GM18861 (cell line): ENCODE data around the gene IGSF21.

Experiments
- ATAC-seq: cut with Tn5 transposase; IDR thresholded peaks from one replicate; pipeline ENCODE4 v1.9.1; 2021; ENCODE audit not compliant: unreplicated experiment

IGSF21 gene

DNA sequence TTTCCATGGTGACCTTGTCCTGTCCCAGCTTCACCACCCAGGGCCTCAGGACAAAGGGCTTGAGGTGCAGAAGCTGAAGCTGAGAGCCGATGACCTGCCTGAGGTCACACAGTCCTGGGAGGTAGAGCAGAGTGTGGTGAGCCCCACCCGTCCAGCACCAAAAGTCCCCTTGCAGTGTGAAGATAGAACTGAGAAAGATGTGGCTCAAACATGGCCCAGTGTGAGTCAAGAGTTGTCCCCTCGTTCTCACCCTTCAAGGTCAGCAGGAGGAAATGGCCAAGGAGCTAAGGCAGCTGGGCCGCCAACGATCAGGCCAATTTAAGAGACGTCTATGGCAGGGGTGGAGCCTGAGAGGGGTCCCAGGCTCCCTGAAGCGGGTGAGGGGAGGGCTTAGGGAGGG is 215.7 kb downstream of the IGSF21 start:
- ATAC-seq = no peak

DNA sequence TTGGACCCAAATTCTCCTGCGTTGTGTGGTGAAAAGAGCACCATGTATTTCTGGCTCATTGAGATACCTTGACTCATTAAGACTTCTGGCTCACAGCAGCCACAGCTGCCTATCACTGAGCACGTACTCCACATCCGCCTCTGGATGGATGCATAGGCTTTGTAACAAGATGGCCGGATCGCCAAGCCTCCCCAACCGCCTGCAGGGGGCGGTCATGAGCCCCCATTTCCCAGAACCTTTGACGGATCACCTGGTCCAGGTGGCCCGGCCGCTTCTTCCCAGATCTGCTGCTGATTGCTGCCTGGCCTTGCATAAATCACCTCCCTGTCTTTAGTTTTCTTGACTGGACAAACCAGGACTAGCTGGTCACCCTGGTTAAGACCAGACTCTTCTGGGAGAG is 216.6 kb downstream of the IGSF21 start:
- no peak for ATAC-seq

DNA sequence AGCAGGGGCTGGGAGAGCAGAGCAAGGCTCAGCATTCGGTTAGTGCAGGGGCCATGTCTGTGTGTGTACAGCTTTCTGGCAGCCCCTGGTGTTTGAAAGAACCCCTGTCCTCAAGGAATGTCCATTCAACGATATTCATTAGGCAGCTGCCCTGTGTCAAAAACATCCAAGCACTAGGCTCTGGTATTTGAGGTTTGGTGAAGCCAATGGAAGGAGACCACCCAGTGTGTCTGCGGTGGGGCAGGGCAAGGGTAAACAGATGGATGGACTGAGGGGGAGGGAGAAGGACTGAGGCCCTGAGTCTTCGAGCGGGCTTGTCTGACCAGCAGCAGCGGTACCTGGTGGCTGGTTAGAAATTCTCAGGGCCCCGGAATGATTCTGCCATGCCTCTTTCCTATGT is 217.5 kb downstream of the IGSF21 start:
- ATAC-seq = no peak

DNA sequence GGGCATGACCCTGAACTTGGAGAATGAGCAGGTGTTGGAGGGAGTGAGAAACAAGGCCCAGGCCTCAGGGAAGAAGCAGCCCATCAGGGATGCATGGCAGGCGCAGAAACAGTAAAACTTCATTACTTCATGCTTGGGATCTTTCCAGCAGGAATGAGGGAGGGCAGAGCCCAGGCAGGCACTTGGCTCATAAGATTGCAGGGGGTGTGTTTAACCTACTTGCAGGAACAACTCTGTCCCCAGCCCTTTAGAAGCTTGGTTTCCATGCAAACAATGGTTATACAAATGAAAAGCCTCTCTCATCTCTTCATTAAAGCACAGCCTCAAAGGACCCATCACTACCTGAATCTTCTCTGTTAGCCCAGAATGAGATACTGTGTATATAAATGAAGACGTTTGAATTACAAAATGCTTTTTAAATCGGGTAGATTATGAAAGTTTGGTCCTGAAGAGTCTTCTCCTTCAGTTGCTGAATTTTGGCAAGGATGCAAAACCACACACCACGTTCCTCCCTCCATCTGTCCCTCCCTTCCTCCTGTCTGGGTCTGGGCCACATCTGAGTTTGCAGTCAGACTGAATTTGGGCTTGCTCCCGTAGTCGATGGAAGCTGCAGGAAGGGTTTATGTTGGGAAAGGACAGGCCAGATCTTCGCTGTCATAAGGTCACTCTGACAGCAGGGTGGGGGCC is 218.8 kb downstream of the IGSF21 start:
- no peak for ATAC-seq

DNA sequence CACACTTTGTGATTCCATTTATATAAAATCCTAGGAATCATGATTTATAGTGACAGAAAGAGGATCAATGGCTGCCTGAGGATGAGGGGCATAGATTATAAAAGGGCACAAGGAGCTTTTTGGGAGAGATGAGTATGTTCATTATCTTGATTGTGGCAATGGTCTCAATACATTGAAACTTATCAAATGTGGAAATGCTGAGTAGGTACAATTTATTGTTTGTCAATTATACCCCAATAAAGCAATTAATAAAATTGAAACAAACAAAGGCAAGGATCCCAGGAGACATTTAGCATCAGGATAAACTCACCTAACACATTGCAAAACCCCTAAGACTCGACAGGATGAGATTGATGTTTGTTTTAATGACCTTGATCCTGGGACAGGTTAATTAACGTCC is 220.1 kb downstream of the IGSF21 start:
- ATAC-seq = no peak

DNA sequence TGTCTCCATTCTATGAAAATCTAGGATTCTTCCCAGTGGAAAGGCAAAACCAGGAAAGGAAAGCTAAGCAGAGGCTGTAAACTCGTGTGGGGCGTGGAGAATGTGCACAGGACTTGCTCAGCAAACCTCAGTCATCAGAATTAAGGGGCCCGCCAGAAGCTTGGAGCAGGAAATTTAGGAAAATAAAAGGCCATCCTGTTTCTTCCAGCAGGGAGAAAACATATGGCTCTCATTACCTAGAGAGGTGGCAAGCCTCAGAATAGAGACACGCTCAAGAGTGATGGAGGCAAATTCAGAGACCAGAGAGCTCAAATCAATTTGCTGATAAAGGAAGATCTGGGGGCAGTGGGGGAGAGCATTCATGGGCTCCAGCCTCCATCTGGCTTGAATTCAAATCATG is 221.2 kb downstream of the IGSF21 start:
- ATAC-seq = no peak

DNA sequence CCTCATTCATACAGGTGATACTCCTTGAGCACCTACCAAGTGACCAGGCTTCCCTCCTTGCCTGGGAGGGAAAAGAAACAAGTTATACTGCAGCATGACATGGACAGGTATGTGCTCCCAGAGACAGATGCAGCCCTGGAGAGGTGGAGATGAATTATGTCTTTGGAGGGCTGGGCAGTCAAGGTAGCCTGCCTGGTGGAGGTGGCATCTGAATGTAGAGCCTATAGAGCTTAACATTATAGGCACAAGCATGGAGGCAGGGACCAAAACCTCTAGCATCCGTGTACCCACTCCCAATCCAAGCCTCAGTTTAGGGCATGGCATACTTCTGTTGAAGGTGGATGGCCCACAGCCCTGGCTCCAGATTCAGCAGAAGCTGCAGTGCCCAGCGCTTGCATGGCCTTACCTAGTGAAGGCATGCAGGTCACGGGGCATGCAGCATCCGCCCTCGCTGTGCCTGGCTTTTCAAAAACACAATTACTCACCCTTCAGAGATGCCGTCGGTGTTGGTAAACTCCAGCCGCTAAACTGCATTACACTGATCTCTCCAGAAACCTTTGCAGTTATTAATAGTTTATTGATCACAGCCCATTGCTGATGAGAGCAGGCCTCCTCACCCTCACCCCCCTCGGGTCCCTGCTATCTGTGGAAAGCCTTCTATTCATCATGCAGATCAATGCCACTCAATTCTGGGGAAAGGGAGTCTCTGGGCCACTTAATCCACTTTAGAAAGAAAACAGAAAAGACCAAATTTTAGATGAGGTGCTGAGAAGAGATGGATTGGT is 222.1 kb downstream of the IGSF21 start:
- ATAC-seq = no peak

DNA sequence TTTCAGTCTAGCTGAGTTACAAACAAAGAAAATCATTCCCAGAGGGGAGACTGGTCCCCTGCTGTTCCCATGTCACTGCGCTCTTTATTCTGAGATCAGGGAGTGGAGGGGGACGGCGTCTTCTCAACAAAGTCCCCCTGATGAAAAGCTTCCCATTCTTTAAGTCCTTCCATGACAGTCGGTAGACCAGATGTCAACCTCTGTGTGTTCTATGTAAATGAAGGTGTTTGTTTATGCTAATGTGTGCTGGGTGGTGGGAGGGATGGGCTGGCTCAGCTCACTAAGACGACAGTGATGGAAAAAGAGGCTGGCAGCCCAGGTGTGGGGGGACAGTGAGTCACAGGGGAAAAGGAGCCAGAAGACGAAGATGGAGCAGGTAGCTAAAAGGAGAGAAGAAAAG is 225.0 kb downstream of the IGSF21 start:
- no peak for ATAC-seq

DNA sequence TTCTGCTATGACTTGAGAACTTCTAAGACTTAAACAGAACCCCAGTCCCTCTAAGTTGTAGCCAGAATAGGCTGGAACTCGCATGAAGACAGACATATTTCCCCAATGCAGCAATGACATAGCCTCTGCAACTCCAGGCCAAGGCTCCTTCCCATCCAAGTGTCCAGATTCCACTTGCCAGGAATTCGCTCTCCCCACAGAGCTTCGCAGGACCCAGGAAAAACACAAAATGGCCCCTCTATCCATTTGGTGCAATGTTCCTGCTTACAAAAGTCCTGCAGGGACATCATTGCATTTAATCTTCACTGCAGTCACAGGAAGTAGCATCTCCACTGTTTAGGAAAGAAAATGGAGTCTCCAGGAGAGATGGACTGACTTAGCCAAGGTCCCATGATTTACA is 225.6 kb downstream of the IGSF21 start:
- ATAC-seq = no peak

DNA sequence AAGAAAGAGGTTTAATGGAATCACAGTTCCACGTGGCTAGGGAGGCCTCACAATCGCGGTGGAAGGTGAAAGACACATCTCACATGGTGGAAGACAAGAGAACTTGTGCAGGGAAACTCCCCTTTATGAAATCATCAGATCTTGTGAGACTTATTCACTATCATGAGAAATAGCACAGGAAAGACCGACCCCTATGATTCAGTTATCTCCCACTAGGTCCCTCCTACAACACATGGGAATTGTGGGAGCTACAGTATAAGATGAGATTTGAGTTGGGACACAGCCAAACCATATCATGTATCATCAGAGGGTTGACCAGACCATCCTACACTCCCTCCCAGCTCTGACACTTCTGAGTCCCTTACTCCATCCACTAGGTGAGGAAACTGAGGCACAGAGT is 229.2 kb downstream of the IGSF21 start:
- no peak for ATAC-seq

DNA sequence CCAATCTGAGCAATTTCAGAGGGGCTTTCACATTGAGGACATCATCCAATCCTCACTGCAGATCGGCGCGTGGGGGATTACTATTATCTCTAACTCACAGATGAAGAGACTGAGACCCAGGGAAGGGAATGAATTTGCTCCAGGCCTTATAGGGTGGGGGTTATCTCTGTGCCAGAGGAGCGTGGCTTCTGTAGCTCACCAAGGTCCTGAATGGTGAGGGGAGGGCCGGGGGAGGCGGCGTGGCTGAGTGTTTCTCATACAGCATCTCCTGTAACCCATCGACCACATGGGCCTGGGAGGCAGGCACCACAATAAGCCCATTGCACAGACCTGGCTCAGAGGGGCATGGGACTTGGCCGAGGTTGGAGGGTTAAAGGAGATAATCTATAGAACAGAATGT is 230.2 kb downstream of the IGSF21 start:
- no peak for ATAC-seq

DNA sequence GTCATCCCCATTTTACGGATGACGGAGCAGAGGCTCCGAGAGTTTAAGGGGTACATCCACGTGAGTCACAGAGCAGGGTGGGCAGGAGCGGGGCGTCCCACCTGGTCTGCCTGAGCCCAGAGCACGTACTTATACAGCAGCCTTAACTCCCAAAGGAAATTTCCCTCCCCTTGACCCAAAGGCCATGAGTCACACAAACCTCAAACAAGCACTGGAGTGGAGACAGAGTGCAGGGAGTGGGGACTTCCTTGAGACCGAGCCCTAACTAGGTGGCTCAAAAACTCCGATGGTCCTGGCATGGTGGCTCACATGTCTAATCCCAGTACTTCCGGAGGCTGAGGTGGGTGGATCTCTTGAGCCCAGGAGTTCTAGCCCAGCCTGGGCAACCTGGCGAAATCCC is 231.6 kb downstream of the IGSF21 start:
- no peak for ATAC-seq

DNA sequence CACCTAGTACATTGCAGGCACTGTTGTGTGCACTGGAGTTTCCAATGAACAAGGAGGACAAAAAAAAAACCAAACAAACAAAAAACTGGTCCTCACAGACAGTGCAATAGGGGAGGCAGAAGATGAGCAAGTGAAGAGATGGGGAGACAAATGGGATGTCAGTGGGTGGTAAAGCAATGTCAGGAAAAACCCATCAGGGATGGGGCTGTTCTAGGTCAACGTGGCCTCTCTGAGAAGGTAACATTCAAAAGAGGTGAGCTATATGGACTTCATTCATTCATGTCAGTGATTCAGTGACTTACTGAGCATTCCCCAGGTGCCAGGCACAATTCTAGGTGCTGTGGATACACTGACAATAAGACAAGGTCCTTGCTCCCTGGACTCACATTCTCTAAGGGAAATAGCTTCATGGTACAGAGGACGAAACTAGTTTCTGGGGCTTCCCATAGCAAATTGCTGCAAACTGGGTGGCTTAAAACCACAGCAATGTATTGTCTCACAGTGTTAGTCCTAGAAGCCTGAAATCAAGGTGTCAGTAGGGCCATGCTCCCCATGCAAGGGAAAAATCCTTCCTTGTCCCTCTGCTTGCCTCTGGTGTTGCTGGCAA is 232.7 kb downstream of the IGSF21 start:
- ATAC-seq = no peak

DNA sequence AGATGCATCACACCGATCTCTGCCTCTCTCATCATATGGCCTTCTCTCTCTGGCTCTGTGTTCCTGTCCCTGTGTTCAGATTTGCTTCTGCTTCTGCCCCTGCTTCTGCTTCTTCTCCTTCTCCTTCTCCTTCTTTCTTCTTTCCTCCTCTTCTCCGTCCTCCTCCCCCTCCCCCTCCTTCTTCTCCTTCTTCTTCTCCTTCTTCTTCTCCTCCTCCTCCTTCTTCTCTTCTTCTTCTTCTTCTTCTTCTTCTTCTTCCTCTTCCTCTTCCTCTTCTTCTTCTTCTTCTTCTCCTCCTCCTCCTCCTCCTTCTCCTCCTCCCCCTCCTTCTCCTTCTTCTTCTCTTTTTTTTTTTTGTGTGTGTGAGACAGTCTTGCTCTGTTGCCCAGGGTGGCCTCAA is 233.2 kb downstream of the IGSF21 start:
- ATAC-seq = no peak

DNA sequence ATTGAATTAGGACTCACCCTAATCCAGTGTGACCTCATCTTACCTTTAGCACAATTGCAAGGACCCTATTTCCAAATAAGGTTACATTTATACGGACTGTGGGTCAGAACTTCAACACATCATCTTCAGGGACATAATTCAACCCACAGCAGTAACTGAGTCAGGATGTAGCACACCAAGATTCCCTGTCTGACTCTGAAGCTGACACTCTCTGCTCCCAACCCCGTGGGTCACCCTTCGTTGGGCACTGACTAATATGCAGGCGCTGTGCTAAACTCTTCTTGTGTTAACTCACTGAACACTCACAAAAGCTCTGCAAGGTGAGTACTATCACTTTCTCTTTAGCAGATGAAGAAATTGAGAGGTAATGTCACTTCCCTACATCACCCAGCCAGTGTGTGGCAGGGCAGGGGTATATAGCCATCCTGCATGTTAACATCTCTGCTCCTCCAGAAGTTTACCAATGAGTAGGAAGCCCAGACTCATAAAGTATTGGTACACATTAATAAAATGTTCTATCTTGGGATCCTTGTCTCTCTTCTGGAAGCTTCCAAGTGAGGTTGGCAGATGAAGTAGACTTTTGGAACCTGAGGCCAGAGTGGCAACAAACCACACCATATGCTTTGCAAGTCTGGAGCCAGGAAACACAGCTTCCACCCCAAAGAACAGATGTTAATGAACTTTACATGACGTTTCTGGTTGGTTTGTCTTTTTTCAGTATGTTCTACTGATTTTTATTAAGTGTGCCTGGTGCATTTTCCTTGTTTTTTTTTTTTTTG is 233.9 kb downstream of the IGSF21 start:
- no peak for ATAC-seq

DNA sequence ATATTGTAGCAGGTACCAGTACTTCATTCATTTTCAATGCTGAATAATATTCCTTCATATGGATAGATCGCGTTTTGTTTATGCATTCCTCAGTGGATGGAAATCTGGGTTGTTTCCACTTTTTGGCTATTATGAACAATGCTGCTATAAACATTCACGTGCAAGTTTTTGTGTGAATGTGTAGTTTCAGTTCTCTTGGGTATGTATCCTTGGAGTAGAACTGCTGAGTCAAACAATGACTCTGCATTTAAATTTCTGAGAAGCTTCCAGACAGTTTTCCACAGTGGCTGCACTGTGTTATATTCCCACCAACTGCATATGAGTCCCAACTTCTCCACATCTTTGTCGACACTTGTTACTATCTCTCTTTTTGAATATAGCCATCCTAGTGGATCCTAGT is 235.1 kb downstream of the IGSF21 start:
- no peak for ATAC-seq

DNA sequence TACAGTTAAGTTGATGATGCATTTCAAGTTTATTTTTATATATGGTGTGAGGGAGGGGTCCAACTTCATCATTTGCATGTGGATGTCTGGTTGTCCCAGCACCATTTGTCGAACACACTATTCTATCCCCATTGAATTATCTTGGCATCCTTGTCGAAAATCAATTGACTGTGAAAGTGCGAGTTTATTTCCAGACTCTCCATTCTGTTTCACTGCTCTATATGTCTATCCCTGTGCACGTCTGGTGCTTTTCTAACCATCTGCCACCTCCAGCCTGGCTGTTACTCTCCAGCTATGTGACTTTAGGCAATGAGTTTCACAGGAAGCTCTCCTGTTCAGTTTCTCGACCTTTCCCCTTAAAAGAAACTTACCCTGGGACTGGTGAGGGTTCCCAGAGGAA is 236.0 kb downstream of the IGSF21 start:
- no peak for ATAC-seq

DNA sequence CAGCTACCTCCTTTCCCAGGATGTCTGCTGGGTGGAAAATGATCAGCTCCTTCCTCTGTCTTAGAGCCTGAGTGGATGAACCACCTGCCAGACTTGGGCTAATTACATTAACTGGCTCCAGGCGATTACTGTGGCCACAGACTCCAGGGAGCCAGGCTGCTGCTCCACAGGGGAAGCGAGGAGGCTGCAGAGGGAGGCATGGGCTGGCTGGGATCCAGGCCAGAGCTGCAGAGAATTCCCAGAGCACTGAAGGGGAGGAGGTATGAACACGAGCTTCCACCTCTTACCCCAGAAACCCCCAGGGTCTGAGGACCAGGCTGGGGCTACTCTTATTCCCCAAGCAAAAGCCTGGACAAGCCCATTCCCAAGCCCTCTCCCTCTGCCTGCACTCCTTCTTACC is 237.2 kb downstream of the IGSF21 start:
- no peak for ATAC-seq

DNA sequence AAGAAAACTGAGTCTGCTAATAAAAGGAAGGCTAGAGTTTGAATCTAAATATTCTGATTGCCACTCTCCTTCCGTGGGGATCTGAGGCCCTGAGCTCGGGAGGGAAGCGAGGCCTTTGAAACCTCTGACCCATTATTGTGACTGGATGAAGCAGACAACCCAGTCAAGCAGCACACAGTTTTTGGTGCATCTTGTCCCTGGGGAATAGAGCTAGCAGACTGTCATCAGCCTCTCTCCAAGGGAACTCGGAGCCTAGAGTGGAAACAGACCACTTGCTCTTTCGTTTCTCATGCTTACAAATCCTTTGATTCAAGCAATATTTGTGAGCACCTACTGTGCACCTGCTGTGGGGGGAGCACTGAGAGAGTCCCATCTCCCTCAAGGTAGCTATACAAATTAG is 240.0 kb downstream of the IGSF21 start:
- no peak for ATAC-seq

DNA sequence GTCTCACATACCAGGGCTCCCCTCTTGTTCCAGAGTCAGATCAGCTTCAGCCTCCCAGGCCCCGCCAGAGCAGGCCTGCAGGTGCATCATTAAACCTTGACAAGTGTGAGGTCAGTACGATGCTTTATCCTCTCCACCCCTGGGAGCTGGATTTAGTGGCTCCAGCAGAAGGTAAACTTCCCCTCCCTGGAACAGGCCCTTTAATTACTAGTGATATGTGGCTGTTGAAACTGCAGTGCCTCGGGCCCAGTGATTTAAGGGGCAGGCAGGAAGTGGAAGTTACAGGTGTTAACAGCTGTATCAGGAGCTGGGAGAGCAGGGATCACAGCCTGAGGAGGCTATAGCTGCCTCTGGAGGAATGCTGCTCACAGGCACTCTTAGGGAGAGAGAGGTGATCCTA is 240.8 kb downstream of the IGSF21 start:
- ATAC-seq = no peak

DNA sequence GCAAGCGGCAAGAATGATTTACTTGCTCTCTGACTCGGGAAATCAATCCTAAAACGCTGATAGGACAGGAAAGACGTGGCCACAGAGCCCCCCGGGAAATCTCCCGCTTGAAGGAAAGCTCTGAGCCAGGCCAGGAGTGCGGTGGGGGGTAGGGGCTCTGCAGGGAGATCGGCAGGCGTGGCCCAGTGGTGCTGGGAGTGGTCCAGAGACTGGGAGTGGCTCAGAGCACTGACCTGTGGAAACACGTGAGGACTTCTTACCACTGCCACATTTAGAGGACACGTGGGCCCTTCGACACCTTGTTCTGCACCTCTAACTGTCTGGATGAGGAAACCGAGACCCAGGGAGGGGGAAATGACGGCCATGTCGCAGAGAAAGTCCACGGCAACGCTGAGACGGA is 243.1 kb downstream of the IGSF21 start:
- ATAC-seq = no peak

DNA sequence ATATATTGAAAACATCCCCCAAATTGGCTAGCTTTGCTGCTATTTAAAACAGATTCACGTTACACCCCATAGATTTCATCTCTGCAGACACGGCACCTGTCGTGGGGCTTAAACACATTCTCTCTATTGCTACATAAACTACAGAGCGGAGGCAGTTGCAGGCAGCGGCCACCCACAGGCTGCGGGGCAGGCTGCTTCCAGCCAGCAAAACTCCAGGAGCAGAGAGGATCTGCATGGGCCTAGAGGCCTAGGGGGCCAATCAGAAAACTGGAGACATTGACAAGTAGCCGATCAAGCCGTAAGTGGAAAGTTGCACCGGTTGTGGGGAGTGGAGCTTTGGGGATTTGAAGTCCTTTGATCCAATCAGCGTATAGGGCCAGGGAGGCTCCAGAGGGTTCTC is 244.1 kb downstream of the IGSF21 start:
- ATAC-seq = no peak
